Activated T-cell treated with anti-CD3 and anti-CD28 coated beads, Interleukin-2, amount 50 U/mL, for 72 hours (primary cell): ENCODE results near the gene GJC1. TPM values are rescaled to one million over a fixed set of nuclear protein-coding genes. Genes with fewer than 3 reads are reported as not detected.

Experiments used
- ATAC-seq, 2 donors: fragments of 150-1000 bp; cut with Tn5 transposase; replicated peaks in 1 of 2; 2 replicates each; pipeline ENCODE4 v1.10.0; 2021; ENCODE audit warnings: moderate library complexity in 2 of 2, mild to moderate bottlenecking in 1 of 2
- DNase-seq, 2 donors: peaks; one replicate each; pipeline ENCODE4 v3.0.0; 2021 to 2022; ENCODE audit warnings: mixed read lengths in 1 of 2
- H3K27ac Mint-ChIP-seq: one replicate; pipeline ENCODE4 v1.8.0; 2022; ENCODE audit warnings: mild to moderate bottlenecking, moderate library complexity, mixed read lengths
- H3K27me3 Mint-ChIP-seq: one replicate; pipeline ENCODE4 v1.8.0; 2022; ENCODE audit warnings: low read depth, mixed read lengths
- H3K36me3 Mint-ChIP-seq, 2 donors: one replicate each; pipeline ENCODE4 v1.8.0; 2022; ENCODE audit warnings: mixed read lengths in 2 of 2, mild to moderate bottlenecking in 1 of 2; ENCODE audit not compliant: insufficient read depth in 2 of 2
- H3K4me1 Mint-ChIP-seq: one replicate; pipeline ENCODE4 v1.8.0; 2022; ENCODE audit warnings: low read depth, mixed read lengths
- H3K4me3 Mint-ChIP-seq, 2 donors: one replicate each; pipeline ENCODE4 v1.8.0; 2022; ENCODE audit warnings: mild to moderate bottlenecking in 2 of 2, mixed read lengths in 2 of 2, moderate library complexity in 2 of 2
- H3K9me3 Mint-ChIP-seq, 2 donors: one replicate each; pipeline ENCODE4 v1.8.0; 2022; ENCODE audit warnings: mixed read lengths in 2 of 2
- total RNA-seq, 2 donors: library from RNA; stranded (reverse); gene quantifications; one replicate each; pipeline ENCODE4 v1.2.3, GENCODE V29; 2022

Gene GJC1
- total RNA-seq, 2 donors from 2014 or later = 2.3 to 4.7 TPM

DNA sequence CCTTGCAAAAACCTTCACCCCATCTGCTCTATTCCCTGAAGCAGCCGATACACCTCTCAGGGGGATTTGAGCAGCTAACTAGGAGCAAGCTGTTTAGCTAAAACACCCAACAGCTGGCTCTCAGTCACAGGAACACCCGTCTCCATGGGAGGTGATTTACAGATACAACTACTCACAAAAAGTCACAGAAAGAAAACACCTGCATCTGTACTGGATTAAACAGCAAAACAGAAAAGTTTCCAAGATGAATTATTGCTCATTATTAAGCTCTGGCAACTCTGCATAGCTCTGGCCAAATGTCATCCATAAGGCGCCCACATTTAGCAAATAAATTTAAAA lies 22.3 kb downstream of the GJC1 start:
- Mint-ChIP-seq H3K4me3 (no peak overlapping the region), H3K9me3 (no peaks in the 10 kb centered on the region), H3K27me3 (peaks cover 5% of the 10 kb centered on the region), H3K36me3 (no peaks in the 10 kb centered on the region), H3K4me1 (no peaks in the 10 kb centered on the region), H3K27ac (no peak overlapping the region)
- ATAC-seq = no peak
- DNase-seq = no peak

- no peak overlapping the region for H3K4me3 Mint-ChIP-seq
- peaks cover 5% of the 10 kb centered on the region for H3K27me3 Mint-ChIP-seq
- H3K27ac Mint-ChIP-seq = no peak overlapping the region
- ATAC-seq (no peak), DNase-seq (no peak)
- no peaks in the 10 kb centered on the region for H3K36me3 Mint-ChIP-seq
- H3K9me3 Mint-ChIP-seq = no peaks in the 10 kb centered on the region
- H3K4me1 Mint-ChIP-seq = no peaks in the 10 kb centered on the region
These were observed 22.8 kb downstream of the GJC1 start for GRCh38 chr17:44807093-44807816.

- H3K4me3 Mint-ChIP-seq = no peak overlapping the region
- ATAC-seq (no peak), DNase-seq (no peak)
- H3K4me1 Mint-ChIP-seq = no peaks in the 10 kb centered on the region
- H3K36me3 Mint-ChIP-seq = no peaks in the 10 kb centered on the region
- no peak overlapping the region for H3K27ac Mint-ChIP-seq
- no peaks in the 10 kb centered on the region for H3K9me3 Mint-ChIP-seq
- peaks cover 5% of the 10 kb centered on the region for H3K27me3 Mint-ChIP-seq
These were observed 25.6 kb downstream of the GJC1 start for GRCh38 chr17:44804302-44805089.

DNA sequence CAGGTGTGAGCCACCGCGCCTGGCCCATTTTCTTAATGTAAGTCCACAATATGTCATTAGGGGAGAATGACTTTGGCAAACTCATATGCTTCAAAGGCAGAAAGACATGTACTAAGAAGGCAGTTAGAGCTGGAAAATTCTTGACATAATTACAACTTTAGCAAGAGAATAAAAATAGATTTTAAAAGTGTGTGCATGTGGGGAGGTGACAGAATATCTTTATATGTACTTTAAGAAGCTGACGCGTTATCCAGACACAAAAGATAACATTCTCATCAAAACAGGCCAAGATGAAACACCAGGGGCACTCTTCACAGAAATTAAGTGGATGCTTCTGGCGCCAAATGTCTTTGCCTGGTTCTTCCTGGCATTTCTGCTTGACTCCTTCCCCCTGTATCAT lies 28.2 kb downstream of the GJC1 start:
- H3K27me3 Mint-ChIP-seq = no peaks in the 10 kb centered on the region
- no peak for ATAC-seq
- H3K4me1 Mint-ChIP-seq = no peaks in the 10 kb centered on the region
- H3K27ac Mint-ChIP-seq = no peak overlapping the region
- no peak overlapping the region for H3K4me3 Mint-ChIP-seq
- no peaks in the 10 kb centered on the region for H3K36me3 Mint-ChIP-seq
- no peak for DNase-seq
- no peaks in the 10 kb centered on the region for H3K9me3 Mint-ChIP-seq

DNA sequence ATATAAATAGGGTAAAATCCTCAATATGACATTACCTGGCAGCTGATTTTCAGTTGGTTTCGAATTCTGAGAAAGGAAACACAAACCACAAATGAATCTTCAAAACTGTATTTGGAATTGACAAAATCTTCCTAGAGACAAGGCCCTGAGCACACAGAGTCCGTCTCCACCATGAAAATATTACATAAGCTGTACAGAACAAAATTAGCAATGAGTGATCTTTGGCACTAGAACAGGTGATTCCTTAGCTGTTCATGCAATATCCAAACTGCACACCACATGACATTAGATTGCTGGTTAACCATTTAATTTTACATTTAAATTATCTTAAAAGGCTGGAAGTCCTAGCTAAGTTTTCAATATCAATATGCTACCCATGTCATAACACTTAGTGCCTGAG lies 31.7 kb downstream of the GJC1 start:
- H3K27ac Mint-ChIP-seq = no peak overlapping the region
- H3K4me1 Mint-ChIP-seq = peaks cover 13% of the 10 kb centered on the region
- no peaks in the 10 kb centered on the region for H3K36me3 Mint-ChIP-seq
- H3K27me3 Mint-ChIP-seq = no peaks in the 10 kb centered on the region
- H3K9me3 Mint-ChIP-seq = no peaks in the 10 kb centered on the region
- H3K4me3 Mint-ChIP-seq = no peak overlapping the region
- DNase-seq (no peak), ATAC-seq (no peak)

DNA sequence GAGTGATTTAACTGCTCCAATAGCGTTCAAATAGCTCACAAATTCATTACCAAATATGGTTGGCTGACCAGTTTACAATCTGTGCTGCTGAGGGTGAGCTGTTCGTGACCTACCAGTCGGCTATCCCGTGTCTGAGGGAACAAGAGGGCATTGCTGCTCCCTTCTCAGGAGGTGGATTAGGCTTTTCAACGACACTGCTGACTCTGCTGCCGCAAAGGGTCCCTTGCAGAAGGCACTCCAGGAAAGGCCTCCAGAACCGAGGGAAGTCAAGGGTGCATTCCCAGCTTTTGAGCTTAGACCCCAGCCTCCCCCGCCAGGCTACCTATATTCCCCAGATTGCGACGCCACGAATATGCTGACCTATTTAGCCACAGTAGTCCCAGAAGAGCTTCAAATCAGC lies 32.3 kb downstream of the GJC1 start:
- Mint-ChIP-seq H3K4me1 (peaks cover 13% of the 10 kb centered on the region), H3K27ac (no peak overlapping the region), H3K36me3 (no peaks in the 10 kb centered on the region), H3K4me3 (no peak overlapping the region), H3K9me3 (no peaks in the 10 kb centered on the region), H3K27me3 (no peaks in the 10 kb centered on the region)
- no peak for ATAC-seq
- DNase-seq = no peak

DNA sequence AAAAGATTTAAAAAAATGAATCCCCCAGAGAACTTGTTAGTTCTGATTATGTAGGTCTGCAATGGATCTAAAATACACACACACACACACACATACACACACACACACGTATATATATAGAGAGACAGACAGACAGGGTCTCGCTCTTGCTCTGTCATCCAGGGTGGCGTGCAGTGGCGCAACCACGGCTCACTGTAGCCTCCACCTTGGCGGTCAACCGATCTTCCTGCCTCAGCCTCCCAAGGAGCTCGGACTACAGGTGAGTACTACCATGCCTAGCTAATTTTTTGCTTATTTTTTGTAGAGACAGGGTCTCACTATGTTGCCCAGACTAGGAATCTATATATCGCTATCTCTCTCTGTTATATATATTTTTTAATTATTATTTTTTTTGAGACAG lies 33.4 kb downstream of the GJC1 start:
- H3K4me1 Mint-ChIP-seq = peaks cover 13% of the 10 kb centered on the region
- H3K27ac Mint-ChIP-seq = no peak overlapping the region
- no peak overlapping the region for H3K4me3 Mint-ChIP-seq
- DNase-seq = no peak
- no peak for ATAC-seq
- H3K9me3 Mint-ChIP-seq = no peaks in the 10 kb centered on the region
- no peaks in the 10 kb centered on the region for H3K36me3 Mint-ChIP-seq
- no peaks in the 10 kb centered on the region for H3K27me3 Mint-ChIP-seq

DNA sequence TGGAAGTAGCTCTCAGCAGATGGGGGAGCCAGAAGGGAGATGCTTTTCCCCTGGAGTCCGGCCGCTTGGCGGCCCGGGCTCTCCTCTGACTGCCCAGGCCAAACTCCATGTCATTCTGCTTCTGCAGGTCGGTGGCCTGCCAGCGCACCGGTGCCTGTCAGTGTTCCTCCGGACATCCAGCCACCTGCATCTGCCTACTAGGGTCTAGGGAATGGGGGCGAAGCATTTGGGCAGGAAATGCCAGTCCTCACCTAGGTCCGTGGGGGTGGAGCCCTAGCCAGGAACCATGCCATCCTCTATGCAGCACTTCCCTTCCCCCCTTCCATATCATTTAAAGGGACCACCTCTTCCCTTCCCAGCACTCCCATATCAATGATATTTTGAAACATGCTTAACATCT lies 34.2 kb downstream of the GJC1 start:
- H3K9me3 Mint-ChIP-seq = no peaks in the 10 kb centered on the region
- H3K36me3 Mint-ChIP-seq = no peaks in the 10 kb centered on the region
- no peak overlapping the region for H3K4me3 Mint-ChIP-seq
- H3K27me3 Mint-ChIP-seq = no peaks in the 10 kb centered on the region
- peaks cover 13% of the 10 kb centered on the region for H3K4me1 Mint-ChIP-seq
- H3K27ac Mint-ChIP-seq = no peak overlapping the region
- ATAC-seq = no peak
- DNase-seq = no peak

DNA sequence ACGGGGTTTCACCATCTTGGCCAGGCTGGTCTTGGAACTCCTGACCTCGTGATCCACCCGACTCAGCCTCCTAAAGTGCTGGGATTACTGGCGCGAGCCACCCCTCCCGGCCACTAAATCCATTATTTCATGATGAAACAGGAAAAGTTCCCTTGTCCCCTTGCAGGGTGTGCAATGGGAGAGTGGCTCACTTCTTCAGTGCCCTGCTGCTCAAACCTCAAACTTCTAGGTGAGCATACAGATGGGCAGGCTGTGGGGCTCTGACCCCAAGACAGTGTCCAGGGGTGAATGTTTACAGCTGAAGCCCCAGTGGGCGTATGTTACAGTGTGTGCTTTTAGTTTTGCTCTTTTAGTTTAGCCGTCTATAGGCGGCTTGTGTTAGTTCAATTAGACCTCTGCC lies 34.7 kb downstream of the GJC1 start:
- ATAC-seq = no peak
- no peak for DNase-seq
- Mint-ChIP-seq H3K4me1 (peaks cover 13% of the 10 kb centered on the region), H3K27ac (no peak overlapping the region), H3K36me3 (no peaks in the 10 kb centered on the region), H3K9me3 (no peaks in the 10 kb centered on the region), H3K27me3 (no peaks in the 10 kb centered on the region), H3K4me3 (no peak overlapping the region)

- Mint-ChIP-seq H3K36me3 (no peaks in the 10 kb centered on the region), H3K27ac (no peak overlapping the region), H3K27me3 (no peaks in the 10 kb centered on the region), H3K9me3 (no peaks in the 10 kb centered on the region), H3K4me1 (peaks cover 13% of the 10 kb centered on the region), H3K4me3 (no peak overlapping the region)
- ATAC-seq = peak in 1 of 2 donors; percentile 28
- no peak for DNase-seq
These were observed 35.2 kb downstream of the GJC1 start for GRCh38 chr17:44794851-44795413.

DNA sequence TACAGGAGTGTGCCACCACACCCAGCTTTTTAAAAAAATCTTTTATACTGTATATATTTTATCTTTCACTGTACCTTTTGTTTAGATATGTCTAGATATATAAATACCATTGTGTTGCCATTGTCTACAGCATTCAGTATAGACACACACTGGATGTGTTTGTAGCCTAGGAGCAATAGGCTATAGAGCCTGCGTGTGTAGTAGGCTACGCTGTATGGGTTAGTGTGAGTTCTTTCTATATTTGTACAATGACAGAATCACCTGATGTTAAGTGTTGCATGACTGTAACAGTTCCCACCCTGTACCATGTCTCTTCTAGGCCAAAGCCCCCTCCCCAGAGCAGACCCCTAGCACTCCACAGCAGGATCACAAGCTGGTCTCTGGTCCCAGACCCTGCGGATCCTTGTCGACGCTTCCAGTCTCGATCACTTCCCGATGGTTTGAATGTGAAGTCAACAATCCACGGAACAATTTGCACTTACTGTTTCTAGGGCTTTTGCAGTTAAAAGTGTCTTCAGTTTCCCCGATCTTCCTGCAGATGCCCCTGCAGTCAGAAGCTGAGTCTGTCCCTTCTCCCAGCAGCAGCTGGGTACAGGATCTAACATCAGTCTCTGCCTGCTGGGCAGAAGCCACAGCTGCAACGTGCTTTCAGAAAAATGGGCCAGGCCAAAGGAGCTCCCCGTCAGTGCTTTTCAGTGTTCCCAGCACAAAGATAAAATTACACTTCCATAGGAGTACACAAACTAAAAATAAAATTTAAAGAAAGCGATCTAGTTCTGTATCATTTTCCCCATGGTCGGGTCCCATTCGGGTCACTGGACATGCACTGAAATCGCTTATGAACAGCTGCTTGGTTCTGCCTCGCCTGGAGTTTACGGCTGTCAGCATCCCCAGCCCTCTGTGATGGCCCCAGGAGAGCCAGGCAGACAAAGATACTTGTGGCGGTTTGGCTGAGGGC lies 35.9 kb downstream of the GJC1 start:
- ATAC-seq = no peak
- Mint-ChIP-seq H3K9me3 (no peaks in the 10 kb centered on the region), H3K4me1 (peaks cover 13% of the 10 kb centered on the region), H3K27me3 (no peaks in the 10 kb centered on the region), H3K4me3 (no peak overlapping the region), H3K27ac (no peak overlapping the region), H3K36me3 (no peaks in the 10 kb centered on the region)
- DNase-seq = no peak

DNA sequence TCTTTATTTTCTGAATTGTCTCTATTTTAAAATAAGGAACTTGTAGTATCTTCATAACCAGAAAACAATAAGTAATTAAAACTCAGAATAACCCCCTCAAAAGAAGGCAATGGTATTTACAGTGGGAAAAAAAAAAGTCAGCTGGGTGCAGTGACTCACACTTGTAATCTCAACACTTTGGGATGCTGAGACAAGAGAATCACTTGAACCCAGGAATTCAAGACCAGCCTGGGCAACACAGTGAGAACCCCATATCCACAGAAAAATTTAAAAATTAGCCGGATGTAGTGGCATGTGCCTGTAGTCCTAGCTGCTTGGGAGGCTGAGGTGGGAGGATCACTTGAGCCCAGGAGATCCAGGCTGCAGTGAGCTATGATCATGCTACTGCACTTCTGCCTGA lies 37.8 kb downstream of the GJC1 start:
- Mint-ChIP-seq H3K27me3 (no peaks in the 10 kb centered on the region), H3K4me3 (no peak overlapping the region), H3K36me3 (no peaks in the 10 kb centered on the region), H3K9me3 (no peaks in the 10 kb centered on the region), H3K27ac (no peak overlapping the region), H3K4me1 (peaks cover 13% of the 10 kb centered on the region)
- DNase-seq (no peak), ATAC-seq (no peak)

DNA sequence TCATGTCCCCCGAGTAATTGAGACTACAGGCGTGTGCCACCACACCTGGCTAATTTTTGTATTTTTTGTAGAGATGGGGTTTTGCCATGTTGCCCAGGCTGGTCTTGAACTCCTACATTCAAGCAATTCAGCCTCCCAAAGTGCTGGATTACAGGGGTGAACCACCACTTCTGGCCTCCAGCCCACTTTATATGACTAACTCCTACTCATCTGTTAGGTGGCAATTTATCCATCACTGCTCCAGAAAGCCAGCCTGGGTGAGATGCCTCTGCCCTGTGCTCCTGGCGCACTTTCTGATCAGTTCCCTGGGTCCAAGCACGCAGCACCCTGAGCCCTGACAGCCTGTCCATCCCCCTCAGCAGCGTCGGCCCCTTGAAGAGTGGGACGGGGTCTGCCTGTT lies 41.9 kb downstream of the GJC1 start:
- ATAC-seq = no peak
- Mint-ChIP-seq H3K4me3 (no peak overlapping the region), H3K4me1 (no peaks in the 10 kb centered on the region), H3K27ac (peak overlapping the region; percentile 54), H3K9me3 (no peaks in the 10 kb centered on the region), H3K27me3 (no peaks in the 10 kb centered on the region), H3K36me3 (no peaks in the 10 kb centered on the region)
- no peak for DNase-seq
